Loucy (cell line): ENCODE measurements around the gene SELENOI.
A peak's percentile ranks its signal among the peaks of the same experiment; 100 is the strongest.

ENCODE experiments used
- H2AFZ ChIP-seq: fragments of 200-600 bp; sonication (generic); 2 replicates; pipeline ENCODE4 v1.6.0; 2016; ENCODE audit warnings: antibody characterized with exemption, mild to moderate bottlenecking, low read length, moderate library complexity
- H3F3A ChIP-seq: fragments of 200-600 bp; 2 replicates; pipeline ENCODE4 v1.6.0; 2016; ENCODE audit warnings: antibody characterized with exemption, low read depth, mild to moderate bottlenecking
- H3K27me3 ChIP-seq: fragments of 200-600 bp; sonication (generic); 2 replicates; pipeline ENCODE4 v1.6.1; 2014; ENCODE audit warnings: low read length, mild to moderate bottlenecking; ENCODE audit not compliant: insufficient read depth, poor library complexity, severe bottlenecking
- H3K36me3 ChIP-seq: fragments of 200-600 bp; sonication (generic); 2 replicates; pipeline ENCODE4 v1.6.1; 2016; ENCODE audit warnings: low read length; ENCODE audit not compliant: insufficient read depth
- H3K4me1 ChIP-seq: fragments of 200-600 bp; sonication (generic); 2 replicates; pipeline ENCODE4 v1.5.1; 2014; ENCODE audit warnings: low read length, mild to moderate bottlenecking; ENCODE audit not compliant: insufficient read depth, poor library complexity, severe bottlenecking
- H3K4me2 ChIP-seq: fragments of 200-600 bp; sonication (generic); 2 replicates; pipeline ENCODE4 v1.6.0; 2014; ENCODE audit warnings: antibody characterized with exemption, low read length, low read depth, mild to moderate bottlenecking; ENCODE audit not compliant: poor library complexity, severe bottlenecking
- H3K4me3 ChIP-seq: fragments of 200-600 bp; sonication (generic); 2 replicates; pipeline ENCODE4 v1.5.1; 2014; ENCODE audit warnings: low read length, mild to moderate bottlenecking, mixed read lengths; ENCODE audit not compliant: poor library complexity, severe bottlenecking
- H3K79me2 ChIP-seq: fragments of 200-600 bp; sonication (generic); 2 replicates; pipeline ENCODE4 v1.6.1; 2014; ENCODE audit warnings: low read length; ENCODE audit not compliant: insufficient read depth
- H3K9ac ChIP-seq: fragments of 200-600 bp; sonication (generic); 2 replicates; pipeline ENCODE4 v1.6.0; 2014; ENCODE audit warnings: mild to moderate bottlenecking, low read depth, low read length, moderate library complexity; ENCODE audit not compliant: poor library complexity, severe bottlenecking
- H3K9me2 ChIP-seq: fragments of 200-600 bp; sonication (generic); replicated peaks from 2 replicates; pipeline ENCODE4 v1.6.1; 2016; ENCODE audit warnings: low read depth, low read length, mixed read lengths
- H3K9me3 ChIP-seq: fragments of 200-600 bp; sonication (generic); 2 replicates; pipeline ENCODE4 v1.6.1; 2014; ENCODE audit warnings: mild to moderate bottlenecking, antibody characterized with exemption, low read length, low read depth; ENCODE audit not compliant: insufficient read depth
- H4K20me1 ChIP-seq: fragments of 200-600 bp; sonication (generic); 2 replicates; pipeline ENCODE4 v1.6.0; 2014; ENCODE audit warnings: antibody characterized with exemption, low read length, mild to moderate bottlenecking; ENCODE audit not compliant: insufficient read depth, poor library complexity, severe bottlenecking
- EZH2phosphoT487 ChIP-seq: fragments of 200-600 bp; IDR thresholded peaks from 2 replicates; pipeline ENCODE4 v1.6.1; 2018; ENCODE audit warnings: antibody characterized with exemption, mild to moderate bottlenecking, moderate library complexity, borderline replicate concordance
- TF ChIP-seq, protein P1 (sequence below): fragments of 200-600 bp; sonication (generic); conservative IDR thresholded peaks from 2 replicates; pipeline ENCODE4 v1.5.1; 2014; ENCODE audit warnings: mild to moderate bottlenecking, antibody characterized with exemption, low read length

Gene SELENOI

DNA sequence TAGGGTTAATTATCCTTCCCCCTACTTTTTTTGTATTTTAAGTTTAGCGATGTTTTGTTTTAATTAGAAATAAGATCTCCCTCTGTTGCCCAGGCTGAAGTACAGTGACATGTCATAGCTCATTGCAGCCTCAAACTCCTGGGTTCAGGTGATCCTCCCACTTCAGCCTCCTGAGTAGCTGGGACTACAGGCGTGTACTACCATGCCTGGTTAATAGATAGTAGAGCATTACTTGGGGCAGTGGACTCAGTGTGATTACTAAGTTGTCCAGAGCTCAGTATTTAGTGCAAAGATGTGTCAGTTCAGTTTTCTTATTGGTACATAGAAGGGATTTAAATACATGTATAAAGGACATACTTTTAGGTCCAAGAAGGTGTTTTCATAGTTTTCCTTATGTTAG is 10.2 kb downstream of the SELENOI start:
- peaks cover 41% of the 10 kb centered on the region for H3K4me1 ChIP-seq
- H3K79me2 ChIP-seq = peaks cover 98% of the 10 kb centered on the region
- H3K9me2 ChIP-seq = no peaks in the 10 kb centered on the region
- H3K9ac ChIP-seq = no peak overlapping the region
- no peaks in the 10 kb centered on the region for H3K9me3 ChIP-seq
- H3K36me3 ChIP-seq = no peaks in the 10 kb centered on the region; the same call in 1 of the 2 replicates
- TF ChIP-seq EZH2phosphoT487 = no peak
- TF ChIP-seq, protein P1, sequence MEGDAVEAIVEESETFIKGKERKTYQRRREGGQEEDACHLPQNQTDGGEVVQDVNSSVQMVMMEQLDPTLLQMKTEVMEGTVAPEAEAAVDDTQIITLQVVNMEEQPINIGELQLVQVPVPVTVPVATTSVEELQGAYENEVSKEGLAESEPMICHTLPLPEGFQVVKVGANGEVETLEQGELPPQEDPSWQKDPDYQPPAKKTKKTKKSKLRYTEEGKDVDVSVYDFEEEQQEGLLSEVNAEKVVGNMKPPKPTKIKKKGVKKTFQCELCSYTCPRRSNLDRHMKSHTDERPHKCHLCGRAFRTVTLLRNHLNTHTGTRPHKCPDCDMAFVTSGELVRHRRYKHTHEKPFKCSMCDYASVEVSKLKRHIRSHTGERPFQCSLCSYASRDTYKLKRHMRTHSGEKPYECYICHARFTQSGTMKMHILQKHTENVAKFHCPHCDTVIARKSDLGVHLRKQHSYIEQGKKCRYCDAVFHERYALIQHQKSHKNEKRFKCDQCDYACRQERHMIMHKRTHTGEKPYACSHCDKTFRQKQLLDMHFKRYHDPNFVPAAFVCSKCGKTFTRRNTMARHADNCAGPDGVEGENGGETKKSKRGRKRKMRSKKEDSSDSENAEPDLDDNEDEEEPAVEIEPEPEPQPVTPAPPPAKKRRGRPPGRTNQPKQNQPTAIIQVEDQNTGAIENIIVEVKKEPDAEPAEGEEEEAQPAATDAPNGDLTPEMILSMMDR = no peak
- no peak overlapping the region for H2AFZ ChIP-seq
- no peak overlapping the region for H3K4me2 ChIP-seq
- H3K4me3 ChIP-seq = no peak overlapping the region
- H3K27me3 ChIP-seq = no peaks in the 10 kb centered on the region
- H4K20me1 ChIP-seq = peaks cover 55% of the 10 kb centered on the region
- no peaks in the 10 kb centered on the region for H3F3A ChIP-seq

DNA sequence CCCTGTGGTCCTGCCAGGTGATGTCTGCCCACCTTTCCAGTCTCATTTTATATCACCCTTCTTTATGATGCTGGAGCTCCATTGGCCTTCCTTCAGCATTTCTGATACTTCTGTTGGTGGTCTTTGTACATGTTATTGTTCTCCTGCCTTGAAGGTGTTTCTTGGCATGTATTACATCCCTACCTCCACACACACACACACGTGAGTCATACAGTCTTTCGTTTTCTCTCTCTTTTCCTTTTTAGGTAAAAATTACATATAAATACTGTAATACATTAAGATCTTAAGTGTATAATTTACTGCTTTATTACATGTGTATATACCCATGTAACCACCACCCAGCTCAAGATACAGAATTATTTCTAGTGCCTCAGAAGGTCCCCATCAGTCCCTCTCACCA is 10.8 kb downstream of the SELENOI start:
- H3K9ac ChIP-seq = no peak overlapping the region
- no peak overlapping the region for H3K4me3 ChIP-seq
- no peaks in the 10 kb centered on the region for H3F3A ChIP-seq
- no peak for TF ChIP-seq EZH2phosphoT487
- TF ChIP-seq, protein P1 = no peak
- peaks cover 98% of the 10 kb centered on the region for H3K79me2 ChIP-seq
- H3K9me3 ChIP-seq = no peaks in the 10 kb centered on the region
- peaks cover 60% of the 10 kb centered on the region for H4K20me1 ChIP-seq
- no peaks in the 10 kb centered on the region for H3K9me2 ChIP-seq
- no peak overlapping the region for H2AFZ ChIP-seq
- no peaks in the 10 kb centered on the region; the same call in 1 of the 2 replicates for H3K36me3 ChIP-seq
- peak overlapping the region; percentile 16 for H3K4me2 ChIP-seq
- H3K4me1 ChIP-seq = peaks cover 34% of the 10 kb centered on the region
- H3K27me3 ChIP-seq = no peaks in the 10 kb centered on the region

DNA sequence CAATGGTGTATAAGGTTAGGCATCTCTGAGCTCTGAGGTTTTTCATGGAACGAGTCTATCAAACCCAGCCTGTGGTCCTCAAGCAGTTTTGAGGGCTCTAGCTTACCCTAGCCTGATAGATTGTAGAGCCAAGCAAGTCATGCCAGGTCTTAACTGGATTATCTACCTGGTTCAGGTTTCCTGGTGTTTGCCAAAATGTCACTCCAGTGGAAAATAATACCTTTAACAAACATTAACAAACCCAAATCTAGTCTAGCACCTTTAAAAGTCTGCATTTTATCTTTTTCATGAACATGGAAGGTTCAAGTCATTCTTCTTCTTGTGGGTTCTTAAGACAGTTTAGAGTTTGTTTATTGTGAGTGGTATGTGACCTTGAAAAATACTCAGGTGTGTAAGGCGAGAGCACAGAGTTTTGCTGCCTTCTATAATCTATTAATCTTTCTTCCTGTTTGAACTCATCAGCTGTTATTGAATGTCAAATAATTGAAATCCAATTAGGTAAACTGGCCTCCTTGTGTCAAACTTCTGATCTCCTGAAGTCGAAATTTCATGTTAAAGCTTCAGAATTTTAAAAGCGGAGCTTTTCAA is 14.0 kb downstream of the SELENOI start:
- Histone ChIP-seq H3K9ac (no peak overlapping the region), H3K36me3 (peaks cover 6% of the 10 kb centered on the region; the same call in 1 of the 2 replicates), H3K9me2 (no peaks in the 10 kb centered on the region), H3K79me2 (peaks cover 97% of the 10 kb centered on the region), H3K27me3 (no peaks in the 10 kb centered on the region), H3K4me2 (peak overlapping the region; percentile 10), H3K9me3 (no peaks in the 10 kb centered on the region), H3K4me1 (peaks cover 23% of the 10 kb centered on the region), H2AFZ (no peak overlapping the region), H3K4me3 (no peak overlapping the region), H4K20me1 (peaks cover 62% of the 10 kb centered on the region), H3F3A (no peaks in the 10 kb centered on the region)
- no peak for TF ChIP-seq EZH2phosphoT487
- TF ChIP-seq, protein P1 = no peak
